Fibroblast of the aortic adventitia (primary cell): ENCODE data around the gene VDAC2. TPM values are rescaled to one million over a fixed set of nuclear protein-coding genes. Genes with fewer than 3 reads are reported as not detected.
"Not testable (repeated sequence)": the region's sequence is repeated elsewhere in the genome, so short reads cannot be mapped to it uniquely, and the experiment has no call there.

Experiments used
- DNase-seq: peaks from one replicate; pipeline ENCODE4 v3.0.0-alpha.2; 2010; ENCODE audit warnings: low read depth
- H3K4me3 ChIP-seq: 2 replicates; pipeline ENCODE4 v1.5.1; 2011; ENCODE audit warnings: low read depth, mild to moderate bottlenecking, control low read depth, low read length, moderate library complexity
- CTCF ChIP-seq: IDR thresholded peaks from 2 replicates; pipeline ENCODE4 v1.5.1; 2011; ENCODE audit warnings: mild to moderate bottlenecking, low read length, control low read depth, inconsistent platforms; ENCODE audit not compliant: insufficient read depth
- total RNA-seq: library from RNA; depleted of rRNA; stranded (reverse); fragments of >200 nt; gene quantifications from 2 replicates; pipeline ENCODE4 v1.2.3, GENCODE V29; 2012; ENCODE audit warnings: low replicate concordance

The VDAC2 gene
- total RNA-seq, 1 donor: 174 TPM

GRCh38 chr10:75201793-75202307 is 8.7 kb upstream of the VDAC2 start:
- no peak for DNase-seq
- TF ChIP-seq CTCF: no peak
- H3K4me3 ChIP-seq: no peak overlapping the region

GRCh38 chr10:75202321-75203045 is 8.1 kb upstream of the VDAC2 start:
- no peak overlapping the region for H3K4me3 ChIP-seq
- no peak for TF ChIP-seq CTCF
- peak; percentile 77 for DNase-seq

GRCh38 chr10:75203046-75203620 is 7.5 kb upstream of the VDAC2 start:
- not testable (repeated sequence) for DNase-seq, H3K4me3 ChIP-seq

- no peak for DNase-seq
- H3K4me3 ChIP-seq: no peak overlapping the region
- TF ChIP-seq CTCF: no peak
Observed at GRCh38 chr10:75203724-75204123, 6.9 kb upstream of the VDAC2 start.

- DNase-seq: no peak
- no peak overlapping the region for H3K4me3 ChIP-seq
- TF ChIP-seq CTCF: no peak
Observed at GRCh38 chr10:75205908-75206307, 4.7 kb upstream of the VDAC2 start.

GRCh38 chr10:75206638-75207037 is 4.0 kb upstream of the VDAC2 start:
- not testable (repeated sequence) for DNase-seq, H3K4me3 ChIP-seq

GRCh38 chr10:75207079-75207856 is 3.3 kb upstream of the VDAC2 start:
- TF ChIP-seq CTCF: no peak
- H3K4me3 ChIP-seq: no peak overlapping the region
- no peak for DNase-seq
